Dedifferentiated amniotic fluid mesenchymal stem cell (primary cell): ENCODE results near the gene CHN2.

Source experiments
- DNase-seq: peaks from one replicate; pipeline ENCODE4 v3.0.0-alpha.2; 2016; ENCODE audit errors: extremely low spot score

CHN2 gene

GRCh38 chr7:29401769-29402168 lies 207.2 kb downstream of the CHN2 start:
- DNase-seq: no peak

- DNase-seq: no peak
Observed at GRCh38 chr7:29405891-29406290, 211.3 kb downstream of the CHN2 start.

GRCh38 chr7:29406366-29406765 lies 211.8 kb downstream of the CHN2 start:
- DNase-seq: no peak

GRCh38 chr7:29408841-29409243 lies 214.3 kb downstream of the CHN2 start:
- peak; percentile 89 for DNase-seq

- DNase-seq: no peak
Observed at GRCh38 chr7:29410996-29411395, 216.4 kb downstream of the CHN2 start.

GRCh38 chr7:29412912-29413311 lies 218.3 kb downstream of the CHN2 start:
- DNase-seq: no peak

- DNase-seq: no peak
Observed at GRCh38 chr7:29413626-29414136, 219.1 kb downstream of the CHN2 start.

- DNase-seq: no peak
Observed at GRCh38 chr7:29414216-29414615, 219.6 kb downstream of the CHN2 start.

- DNase-seq: no peak
Observed at GRCh38 chr7:29415215-29415614, 220.6 kb downstream of the CHN2 start.

GRCh38 chr7:29416276-29416937 lies 221.8 kb downstream of the CHN2 start:
- DNase-seq: no peak

GRCh38 chr7:29416938-29417305 lies 222.3 kb downstream of the CHN2 start:
- no peak for DNase-seq

GRCh38 chr7:29418056-29418455 lies 223.5 kb downstream of the CHN2 start:
- no peak for DNase-seq

GRCh38 chr7:29418651-29419050 lies 224.1 kb downstream of the CHN2 start:
- no peak for DNase-seq

- no peak for DNase-seq
Observed at GRCh38 chr7:29420011-29420410, 225.4 kb downstream of the CHN2 start.

GRCh38 chr7:29421010-29421956 lies 226.7 kb downstream of the CHN2 start:
- no peak for DNase-seq

- DNase-seq: no peak
Observed at GRCh38 chr7:29422829-29423228, 228.3 kb downstream of the CHN2 start.

- no peak for DNase-seq
Observed at GRCh38 chr7:29424295-29424983, 229.9 kb downstream of the CHN2 start.

- no peak for DNase-seq
Observed at GRCh38 chr7:29424984-29425309, 230.4 kb downstream of the CHN2 start.

GRCh38 chr7:29426587-29426986 lies 232.0 kb downstream of the CHN2 start:
- DNase-seq: no peak

- DNase-seq: no peak
Observed at GRCh38 chr7:29429401-29429800, 234.8 kb downstream of the CHN2 start.

GRCh38 chr7:29430279-29430949 lies 235.8 kb downstream of the CHN2 start:
- no peak for DNase-seq

- no peak for DNase-seq
Observed at GRCh38 chr7:29431686-29432085, 237.1 kb downstream of the CHN2 start.
